CD4-positive, alpha-beta T cell treated with Interleukin-6 for 4 hours (primary cell): Measurements from ENCODE around the gene DNAAF5.

Experiments
- DNase-seq: peaks from one replicate; pipeline ENCODE4 v3.0.0-alpha.2; 2020; ENCODE audit warnings: mixed read lengths

DNAAF5 gene

DNA sequence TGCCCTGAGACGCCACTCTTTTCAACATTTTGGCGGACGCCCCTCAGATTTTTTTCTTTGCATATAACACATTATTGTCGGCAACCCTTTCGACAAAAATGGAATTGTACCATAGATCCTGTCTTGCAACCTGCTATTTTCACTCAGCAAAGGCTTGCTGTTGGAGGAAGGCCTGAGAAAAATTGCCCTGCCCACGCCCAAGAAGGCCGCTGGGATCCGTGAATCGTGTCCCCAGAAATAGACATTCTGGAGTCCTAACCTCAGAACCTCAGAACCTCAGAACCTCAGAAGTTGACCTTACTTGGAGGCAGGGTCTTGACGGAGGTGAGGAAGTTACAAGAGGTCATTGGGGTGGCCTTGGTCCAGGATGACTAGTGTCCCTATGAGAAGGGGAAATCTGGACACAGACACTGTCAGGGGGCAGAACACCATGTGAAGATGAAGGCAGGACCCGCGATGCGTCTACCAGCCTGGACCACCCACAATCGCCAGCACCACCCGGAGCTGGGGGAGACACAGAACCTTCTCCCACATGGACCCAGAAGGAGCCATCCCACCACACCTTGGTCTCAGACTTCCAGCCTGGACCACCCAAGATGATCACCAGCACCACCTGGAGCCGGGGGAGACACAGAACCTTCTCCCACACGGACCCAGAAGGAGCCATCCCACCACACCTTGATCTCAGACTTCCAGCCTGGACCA is 19.1 kb upstream of the DNAAF5 start:
- DNase-seq, result no peak

DNA sequence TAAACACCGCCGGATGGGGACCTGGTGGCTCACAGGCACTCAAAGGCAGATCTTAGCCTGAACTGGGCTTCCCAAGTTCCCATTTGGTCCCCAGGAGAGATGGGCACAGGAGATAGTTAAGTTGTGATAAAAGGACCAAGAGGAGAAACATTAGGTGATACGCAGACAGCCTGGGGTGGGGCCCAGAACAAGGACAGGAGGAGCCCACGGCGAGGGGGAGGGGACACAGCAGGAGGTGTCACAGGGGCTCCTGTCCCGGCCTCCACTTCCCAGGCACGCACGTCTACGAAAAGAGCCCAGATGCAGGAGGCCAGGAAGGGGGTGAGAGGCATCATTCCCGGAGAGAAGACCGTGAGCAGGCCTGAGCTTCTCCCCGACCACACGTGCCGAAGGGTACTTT is 16.3 kb upstream of the DNAAF5 start:
- no peak for DNase-seq

DNA sequence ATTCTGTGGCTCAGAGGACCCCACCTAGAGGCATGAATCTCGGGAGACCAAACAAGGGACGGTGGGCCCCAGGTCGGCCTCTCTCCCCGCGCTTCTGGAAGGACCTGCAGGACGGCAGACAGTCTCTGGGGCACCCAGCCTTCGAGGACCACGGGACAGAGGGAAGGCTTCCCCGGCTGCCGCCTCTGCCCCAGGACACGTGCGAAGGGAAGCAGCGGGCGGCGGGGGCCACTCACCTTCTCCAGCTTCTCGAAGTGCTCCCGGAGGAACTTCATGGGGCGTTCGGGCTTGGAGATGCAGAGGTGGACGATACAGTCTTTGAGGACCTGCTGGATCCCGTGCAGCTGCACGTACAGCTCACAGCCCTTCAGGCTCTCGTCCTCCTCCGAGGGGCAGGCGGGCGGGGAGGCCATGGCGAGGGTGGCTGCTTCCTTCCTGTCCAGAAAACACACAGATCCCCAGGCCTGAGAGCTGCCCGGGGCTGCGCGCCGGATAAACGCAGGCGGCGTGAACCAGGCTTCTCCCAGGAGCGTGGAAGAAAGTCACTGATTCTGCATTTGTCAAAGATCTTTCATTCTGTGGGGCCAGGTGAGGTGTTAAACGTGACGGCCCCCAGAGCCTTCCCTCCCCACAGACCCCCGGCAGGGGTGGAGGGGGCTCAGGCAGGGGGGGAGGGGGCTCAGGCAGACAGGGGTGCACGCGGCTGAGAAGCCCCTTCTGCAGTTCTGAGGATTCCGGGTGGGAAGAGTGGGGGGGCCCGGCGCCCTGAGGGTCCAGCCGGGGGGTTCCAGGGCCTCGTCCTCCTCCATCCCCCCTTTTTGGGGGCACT is 15.2 kb upstream of the DNAAF5 start:
- DNase-seq, result no peak

DNA sequence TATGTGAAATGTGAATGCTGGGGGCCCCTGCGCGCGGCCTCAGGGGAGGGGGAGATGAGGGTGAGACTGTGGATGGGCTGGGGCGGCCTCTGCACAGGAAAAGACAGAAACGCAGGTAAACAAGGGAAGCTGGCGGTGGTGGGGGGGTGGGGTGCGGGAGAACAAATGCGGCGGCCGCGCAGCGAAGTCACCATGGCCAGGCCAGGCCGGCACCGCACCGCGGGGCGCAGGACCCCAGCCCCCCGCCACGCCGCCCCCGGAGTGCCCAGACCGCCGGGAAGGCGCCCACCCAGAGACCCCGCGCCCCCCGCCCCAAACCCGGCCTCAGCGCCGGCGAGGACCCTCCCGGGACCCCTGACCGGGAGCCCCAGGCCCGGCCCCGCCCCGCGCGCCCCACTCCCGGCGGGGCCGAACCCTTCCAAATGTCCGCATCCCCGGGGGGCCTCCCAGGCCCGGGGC is 14.5 kb upstream of the DNAAF5 start:
- peak; percentile 48 for DNase-seq

DNA sequence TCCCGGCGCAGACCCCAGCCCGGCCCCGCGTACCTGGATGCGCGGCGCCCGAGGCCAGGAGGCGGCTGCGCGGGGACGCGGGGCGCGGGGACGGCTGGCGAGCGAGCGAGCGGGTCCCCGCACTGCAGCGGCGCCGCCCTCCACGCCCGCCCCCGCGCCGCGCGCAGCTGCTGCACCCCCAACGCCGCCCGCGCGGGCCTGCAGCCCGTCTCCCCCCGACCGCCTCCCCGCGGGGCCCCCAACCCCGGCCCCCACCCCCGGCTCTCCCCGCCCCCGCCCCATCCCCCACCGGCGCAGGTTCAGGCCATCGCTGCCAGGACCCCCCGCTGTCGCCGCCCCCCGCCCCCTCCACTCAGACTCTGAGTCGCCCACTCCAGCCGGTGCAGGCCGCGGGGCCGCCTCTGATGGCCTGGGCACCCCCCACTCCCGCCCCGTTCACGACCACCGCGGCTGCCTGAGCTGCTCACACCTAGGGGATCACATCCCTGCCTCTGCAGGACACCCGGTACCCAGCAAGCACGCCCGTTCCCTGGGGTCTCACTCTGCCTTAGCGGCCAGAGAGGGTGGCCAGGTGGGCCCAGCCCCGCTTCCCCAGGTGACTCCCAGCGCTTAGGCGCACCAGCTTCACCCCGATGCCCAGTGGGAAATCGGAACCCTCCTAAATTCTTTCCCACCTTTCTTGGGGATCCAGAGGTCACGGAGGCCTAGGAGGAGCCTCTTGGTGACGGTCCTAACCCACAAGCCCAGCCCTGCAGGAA is 13.9 kb upstream of the DNAAF5 start:
- DNase-seq, result peak; percentile 34

DNA sequence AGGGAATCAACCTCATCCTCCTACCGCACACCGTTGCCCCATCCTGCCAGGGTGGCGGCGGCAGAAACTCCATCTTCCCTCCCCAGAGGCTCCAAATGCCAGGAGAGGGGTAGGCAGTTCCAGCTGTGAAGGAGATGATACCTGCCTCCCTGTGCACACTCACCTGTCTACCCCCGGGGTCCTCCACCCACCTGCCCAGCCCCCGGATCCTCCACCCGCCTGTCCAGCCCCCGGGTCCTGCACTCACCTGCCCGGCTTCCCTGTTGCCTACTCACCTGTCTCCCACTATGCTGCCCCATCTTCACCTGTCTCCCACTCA is 13.4 kb upstream of the DNAAF5 start:
- DNase-seq, result no peak

DNA sequence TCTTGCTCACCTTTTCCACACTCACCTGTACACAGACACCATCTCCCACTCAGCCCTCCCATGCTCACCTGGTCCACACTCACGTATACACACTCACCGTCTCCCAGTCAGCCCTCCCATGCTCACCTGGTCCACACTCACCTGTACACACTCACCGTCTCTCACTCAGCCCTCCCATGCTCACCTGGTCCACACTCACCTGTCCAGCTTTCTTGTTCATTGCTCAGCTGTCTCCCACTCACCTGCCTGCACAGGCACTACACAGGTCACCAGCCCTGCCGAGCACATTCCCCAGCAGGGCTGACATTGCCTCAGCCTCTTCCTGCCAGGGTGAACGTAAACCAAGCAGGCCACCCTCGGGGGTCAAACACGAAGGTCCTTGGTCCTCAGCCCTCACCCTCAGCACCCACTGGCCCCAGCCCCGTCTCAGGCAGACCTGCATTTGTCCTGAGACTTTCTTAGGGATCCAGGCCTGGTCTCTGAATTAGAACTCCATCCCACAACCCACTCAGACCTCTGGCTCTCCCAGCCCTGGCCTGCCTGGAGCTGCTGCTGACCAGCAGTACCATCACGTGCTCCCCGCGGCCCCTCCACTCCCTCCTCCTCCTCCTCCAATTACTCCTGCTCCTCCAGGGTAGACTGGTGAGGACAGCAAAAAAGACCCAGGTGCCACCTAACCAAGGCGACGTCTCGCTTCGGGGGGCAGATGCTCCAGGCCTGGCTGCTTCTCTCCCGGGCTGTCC is 12.8 kb upstream of the DNAAF5 start:
- no peak for DNase-seq

DNA sequence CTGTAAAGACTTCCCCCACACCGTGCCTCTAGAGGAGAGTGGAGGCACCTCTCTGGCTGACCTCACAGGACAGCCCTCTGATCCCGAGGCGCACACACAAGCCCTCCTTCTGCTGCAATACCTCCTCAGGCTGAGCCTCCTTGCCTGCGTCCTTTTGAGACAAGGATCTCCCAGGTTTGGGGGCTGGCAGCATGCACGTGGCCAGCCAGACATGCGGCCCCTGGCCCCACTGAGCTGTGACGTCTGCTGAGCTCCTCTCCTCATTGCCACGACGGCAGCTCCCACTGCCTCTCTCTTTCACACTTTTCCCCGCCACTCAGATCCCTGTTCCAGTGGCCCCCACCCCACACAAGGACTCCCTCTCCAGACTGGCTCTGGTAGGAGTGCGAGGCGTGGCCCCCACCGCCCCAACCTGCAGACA is 12.2 kb upstream of the DNAAF5 start:
- no peak for DNase-seq

DNA sequence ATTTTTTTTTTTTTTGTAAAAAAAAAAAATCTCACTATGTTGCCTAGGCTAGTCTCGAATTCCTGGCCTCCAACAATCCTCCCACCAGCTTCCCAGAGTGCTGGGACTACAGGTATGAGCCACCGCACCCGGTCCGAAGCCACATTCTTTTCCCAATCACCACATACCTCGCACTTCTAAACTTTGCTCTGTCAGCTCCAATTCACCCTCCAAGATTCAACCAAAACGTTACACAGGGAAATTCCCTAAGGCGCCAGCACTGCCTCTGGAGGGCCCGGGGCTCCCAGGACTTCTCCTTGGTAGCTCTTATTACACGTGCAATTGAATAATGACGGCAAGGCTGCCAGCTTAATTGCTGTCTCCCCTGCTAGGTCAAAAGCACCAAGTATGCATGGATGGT is 10.3 kb upstream of the DNAAF5 start:
- DNase-seq, result no peak

DNA sequence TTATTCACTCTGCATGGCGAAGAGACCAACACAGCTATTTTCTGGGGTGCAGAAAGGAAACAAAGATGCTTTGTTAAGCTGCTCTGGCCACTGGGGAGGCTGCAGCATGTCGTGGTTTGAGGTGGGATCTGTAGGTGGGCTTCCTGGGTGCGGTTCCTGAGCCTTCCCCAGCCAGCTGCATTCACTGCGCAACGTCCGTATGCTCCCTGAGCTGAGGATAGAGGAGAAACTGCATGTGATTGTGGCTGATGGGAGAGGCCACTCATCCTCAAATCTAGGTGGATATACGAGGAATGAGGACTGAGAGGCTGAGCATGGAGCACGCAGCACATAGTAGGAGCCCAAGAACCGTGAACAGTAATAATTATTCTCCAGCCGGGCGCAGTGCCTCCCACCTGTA is 9.9 kb upstream of the DNAAF5 start:
- no peak for DNase-seq

DNA sequence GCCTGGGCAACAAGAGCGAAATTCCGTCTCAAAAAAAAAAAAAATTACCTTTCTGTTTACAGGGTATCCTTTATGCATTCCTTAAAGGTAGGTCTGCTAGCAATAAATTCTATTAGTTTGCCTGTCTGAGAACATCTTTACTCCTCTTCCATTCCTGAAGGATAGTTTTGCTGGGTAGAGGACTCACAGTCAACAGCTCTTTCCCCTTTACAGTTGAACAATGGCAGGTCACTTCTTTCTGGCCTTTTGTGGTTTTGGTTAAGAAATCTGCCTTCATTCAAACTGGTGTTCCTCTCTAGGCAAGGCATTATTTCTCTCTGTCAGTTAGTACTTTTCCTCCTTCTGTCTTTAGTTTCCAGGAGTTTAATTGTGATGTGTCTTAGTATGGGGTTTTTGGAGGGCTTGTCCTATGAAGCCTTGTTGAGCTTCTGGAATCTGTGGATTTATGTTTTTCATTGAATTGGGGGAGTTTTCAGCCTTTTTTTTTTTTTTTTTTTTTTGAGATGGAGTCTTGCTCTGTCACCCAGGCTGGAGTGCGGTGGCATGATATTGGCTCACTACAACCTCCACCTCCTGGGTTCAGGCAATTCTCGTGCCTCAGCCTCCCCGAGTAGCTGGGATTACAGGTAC is 4.8 kb upstream of the DNAAF5 start:
- no peak for DNase-seq

DNA sequence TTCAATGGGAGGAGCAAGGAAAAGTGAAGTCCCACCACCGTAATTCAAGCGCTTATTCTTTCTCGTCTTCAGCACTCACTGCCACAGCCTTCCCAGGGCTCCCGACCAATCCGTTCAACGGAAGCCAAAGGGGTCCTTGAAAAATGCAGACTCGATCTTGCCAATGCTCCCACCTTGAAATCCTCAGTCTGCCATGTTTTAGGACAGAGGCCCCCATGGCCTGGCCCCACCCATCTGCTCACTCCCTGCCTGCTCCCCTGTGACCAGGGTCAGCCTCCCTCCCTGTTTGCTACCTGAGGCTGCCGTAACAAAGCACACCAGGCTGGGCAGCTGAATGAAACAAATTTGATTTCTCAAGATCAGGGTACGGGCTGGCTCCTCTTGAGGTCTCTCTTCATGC is 3.0 kb upstream of the DNAAF5 start:
- DNase-seq, result no peak

DNA sequence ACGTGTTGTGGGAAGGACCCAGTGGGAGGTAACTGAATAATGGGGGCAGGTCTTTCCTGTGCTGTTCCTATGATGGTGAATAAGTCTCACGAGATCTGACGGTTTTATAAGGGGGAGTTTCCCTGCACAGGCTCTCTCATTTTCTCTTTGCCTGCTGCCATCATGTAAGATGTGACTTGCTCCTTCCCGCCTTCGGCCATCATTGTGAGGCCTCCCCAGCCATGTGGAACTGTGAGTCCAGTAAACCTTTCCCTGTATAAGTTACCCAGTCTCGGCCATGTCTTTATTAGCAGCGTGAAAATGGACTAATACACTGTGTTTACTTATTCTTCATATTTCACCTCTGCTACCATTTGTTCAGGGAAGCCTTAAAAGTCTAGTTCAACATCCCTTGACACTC is 2.2 kb upstream of the DNAAF5 start:
- no peak for DNase-seq

DNA sequence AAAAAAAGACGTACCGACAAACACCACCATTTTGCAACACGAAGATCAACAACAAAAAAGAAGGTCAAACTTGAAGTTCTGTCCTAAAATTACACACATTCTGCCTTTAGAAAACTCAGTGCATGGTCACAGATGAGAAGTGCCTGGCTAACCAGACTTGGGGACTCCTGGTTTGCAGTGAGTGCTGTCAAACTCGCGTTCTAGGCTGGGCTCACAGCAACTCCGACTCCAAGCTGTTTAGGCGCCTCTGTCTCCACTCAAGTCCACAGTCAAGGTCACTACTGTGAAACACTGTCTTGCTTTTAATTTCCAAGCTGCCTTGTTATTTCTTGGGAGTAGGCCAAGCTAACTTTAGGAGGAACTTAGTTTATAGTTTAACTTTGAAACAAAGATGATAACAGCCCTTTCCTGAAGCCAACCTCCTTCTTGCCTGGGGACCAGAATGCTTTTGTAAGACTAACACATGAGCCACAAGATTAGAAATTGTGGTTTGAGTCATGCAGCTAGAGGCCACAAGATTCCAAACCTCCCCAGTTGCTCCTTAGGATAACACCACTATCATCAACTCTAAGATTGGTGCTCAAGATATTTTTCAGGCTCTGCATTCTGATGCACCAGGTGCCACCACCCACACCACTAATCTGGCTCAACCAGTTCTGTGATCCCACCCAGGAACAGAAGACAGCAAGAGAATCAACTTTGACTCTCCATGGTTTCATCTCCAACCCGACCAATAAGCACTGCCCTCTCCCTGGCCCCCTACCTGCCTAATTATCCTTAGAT is 1.1 kb upstream of the DNAAF5 start:
- no peak for DNase-seq

DNA sequence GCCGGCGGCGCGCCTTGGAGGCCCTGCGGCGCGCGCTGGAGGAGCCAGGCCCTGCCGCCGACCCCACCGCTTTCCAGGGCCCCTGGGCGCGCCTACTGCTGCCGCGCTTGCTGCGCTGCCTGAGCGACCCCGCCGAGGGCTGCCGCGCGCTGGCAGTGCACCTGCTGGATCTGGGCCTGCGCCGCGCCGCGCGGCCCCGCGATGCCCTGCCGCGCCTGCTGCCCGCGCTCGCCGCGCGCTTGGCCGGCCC is 280 bp downstream of the DNAAF5 start:
- DNase-seq, result no peak

DNA sequence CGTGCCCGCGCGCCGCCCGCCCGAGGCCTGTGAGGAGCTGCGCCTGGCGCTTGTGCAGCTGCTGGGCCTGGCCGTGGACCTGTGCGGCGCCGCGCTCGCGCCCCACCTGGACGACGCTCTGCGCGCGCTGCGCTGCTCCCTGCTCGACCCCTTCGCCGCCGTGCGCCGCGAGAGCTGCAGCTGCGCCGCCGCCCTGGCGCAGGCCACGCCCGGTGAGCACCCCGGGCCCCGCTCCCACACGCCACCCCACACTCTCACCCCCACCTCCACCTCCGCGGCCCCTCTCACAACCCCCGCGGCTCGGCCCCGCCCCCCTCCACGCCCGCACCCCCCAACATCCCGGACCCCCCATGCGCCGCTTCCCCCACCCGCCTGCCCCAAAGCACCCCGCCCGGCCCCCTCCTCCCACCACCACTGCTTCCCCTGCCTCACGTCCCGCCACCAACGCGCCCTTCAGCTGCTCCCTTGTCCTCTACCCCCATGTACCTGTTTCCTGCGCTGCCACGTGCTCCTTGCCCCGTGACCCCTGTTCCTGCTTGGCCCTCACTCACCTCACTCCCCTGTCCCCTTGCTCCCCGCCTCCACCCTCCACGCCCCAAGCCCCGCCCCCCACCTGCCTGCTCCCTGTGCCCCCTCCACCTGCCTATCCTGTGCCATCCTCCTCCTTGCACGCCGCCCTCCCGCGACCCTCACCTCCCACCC is 756 bp downstream of the DNAAF5 start, which contains the start of gene PRKAR1B:
PRKAR1B (minus strand) TSS at position 178 of the 702 bp plus-strand sequence. CDS start 15,776 bp downstream, outside the sequence.
- peak; percentile 54 for DNase-seq

DNA sequence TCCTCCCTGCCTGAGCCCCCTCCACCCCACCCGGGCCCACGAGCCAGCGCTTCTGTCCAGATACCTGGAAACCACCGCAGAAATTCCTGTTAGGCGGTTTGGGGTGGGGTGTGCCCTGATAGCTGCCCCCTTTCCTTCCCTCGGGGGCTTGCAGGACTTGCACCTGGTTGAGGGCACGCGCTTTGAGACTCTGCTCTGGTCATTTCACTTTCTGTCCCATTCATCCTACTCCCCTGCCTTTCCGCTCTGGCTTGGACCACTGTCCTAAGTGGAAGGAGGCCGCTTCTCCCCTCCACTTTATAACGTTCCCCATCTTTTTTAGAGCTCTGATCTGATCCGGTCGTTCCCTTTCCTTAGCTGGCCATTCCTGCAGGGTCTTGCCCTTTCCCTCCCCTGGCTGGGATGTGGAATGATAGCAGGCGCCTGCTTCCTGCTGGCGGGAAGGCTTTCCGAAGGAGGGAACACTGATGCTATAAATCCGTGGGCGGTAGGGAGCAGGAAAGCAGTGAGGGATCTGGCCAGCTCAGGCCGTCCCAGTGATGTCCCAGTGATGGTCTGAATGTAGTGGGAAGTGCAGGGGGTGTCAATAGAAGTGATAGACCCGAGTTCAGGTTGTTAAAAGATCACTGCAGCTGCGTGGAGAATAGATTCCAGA is 1.4 kb downstream of the DNAAF5 start:
- no peak for DNase-seq

DNA sequence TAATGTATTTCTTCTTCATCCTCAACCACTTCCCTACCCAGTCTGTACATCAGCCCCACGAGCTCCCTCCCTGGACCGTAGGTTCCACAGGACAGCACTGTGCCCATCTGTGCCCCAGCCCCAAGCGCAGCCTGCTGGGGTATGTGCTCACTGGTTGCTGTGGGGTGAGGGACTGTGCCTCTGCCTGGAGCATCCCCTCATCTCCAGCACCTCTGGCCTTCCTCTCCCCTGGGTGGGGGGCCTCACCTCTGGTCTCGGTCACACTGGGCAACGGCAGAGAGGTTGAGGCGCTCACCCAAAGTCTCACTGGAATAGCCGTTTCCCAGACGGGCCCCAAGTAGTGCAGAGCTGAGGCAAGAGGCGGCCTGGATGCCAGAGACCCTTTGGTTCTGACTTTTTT is 2.1 kb downstream of the DNAAF5 start:
- no peak for DNase-seq

DNA sequence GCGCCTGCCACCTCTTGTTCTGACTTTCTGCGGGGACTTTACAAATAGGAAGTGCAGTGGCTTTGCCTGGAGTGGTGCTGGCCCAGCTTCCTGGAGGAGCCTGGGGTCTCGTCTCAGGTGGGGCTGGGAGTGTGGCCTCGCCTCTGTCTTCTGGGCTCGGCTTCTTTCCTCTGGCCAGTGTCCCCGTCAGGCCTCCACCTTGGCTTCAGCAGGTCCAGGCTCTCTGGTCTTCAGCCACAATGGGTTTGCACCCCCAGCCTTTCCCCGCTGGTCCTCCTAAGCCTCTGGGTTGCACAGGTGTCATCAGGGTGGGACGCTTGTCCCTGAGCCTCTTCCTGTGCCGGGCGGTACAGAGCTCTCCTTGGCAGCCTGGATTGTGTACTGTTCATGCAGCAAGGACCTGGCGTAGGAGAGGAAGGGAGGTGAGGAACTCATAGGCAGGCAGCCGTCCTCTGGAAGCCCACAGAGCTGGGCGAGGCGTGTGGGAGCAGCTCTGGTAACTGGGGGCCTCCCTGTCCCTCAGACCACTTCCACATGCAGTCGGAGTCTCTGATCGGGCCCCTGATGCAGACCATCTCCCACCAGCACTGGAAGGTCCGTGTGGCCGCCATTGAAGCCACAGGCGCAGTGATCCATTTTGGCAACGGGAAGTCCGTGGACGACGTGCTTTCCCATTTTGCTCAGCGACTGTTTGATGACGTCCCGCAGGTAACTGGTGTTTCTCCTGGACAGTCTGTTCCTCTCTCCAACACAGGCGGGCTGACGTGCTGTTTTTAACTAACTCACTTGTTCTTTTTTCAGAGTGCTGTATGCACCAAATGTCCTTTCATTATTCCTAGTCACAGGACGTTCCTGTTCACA is 2.9 kb downstream of the DNAAF5 start:
- no peak for DNase-seq
